PFSK-1 (cell line): ENCODE measurements around the gene COL25A1.

Experiments used
- FOXP2 ChIP-seq: optimal IDR thresholded peaks from 2 replicates; pipeline ENCODE3; 2011; ENCODE audit warnings: borderline replicate concordance, control low read depth, inconsistent platforms; ENCODE audit not compliant: insufficient read depth; ENCODE audit errors: extremely low read length, extremely low read depth
- POLR2AphosphoS5 ChIP-seq: IDR thresholded peaks from 2 replicates; pipeline ENCODE4 v1.6.1; 2012; ENCODE audit warnings: low read depth, mild to moderate bottlenecking, control low read depth, low read length, moderate library complexity
- REST ChIP-seq, 2 experiments: IDR thresholded peaks; 2 replicates each; pipeline versions ENCODE4 v1.6.1 to v1.8.0; 2011 to 2012; ENCODE audit warnings: low read depth in 2 of 2, low read length in 2 of 2, control low read depth in 1 of 2, inconsistent platforms in 1 of 2, mild to moderate bottlenecking in 1 of 2, moderate library complexity in 1 of 2; ENCODE audit not compliant: insufficient read depth in 1 of 2
- SIN3A ChIP-seq: IDR thresholded peaks from 2 replicates; pipeline ENCODE4 v1.6.1; 2012; ENCODE audit warnings: mild to moderate bottlenecking, low read length, moderate library complexity, borderline replicate concordance; ENCODE audit not compliant: insufficient read depth
- TAF1 ChIP-seq: IDR thresholded peaks from 2 replicates; pipeline ENCODE4 v1.6.1; 2012; ENCODE audit warnings: low read length, control low read depth, borderline replicate concordance; ENCODE audit not compliant: insufficient read depth

Gene COL25A1

GRCh38 chr4:108965472-108966076 is 336.9 kb downstream of the COL25A1 start:
- TF ChIP-seq FOXP2 = no peak
- TF ChIP-seq POLR2AphosphoS5 = no peak
- TF ChIP-seq REST (IDR thresholded peaks at IDR 0.05; ENCODE audit: insufficient read depth in 1 of 2, low read depth in 2 of 2, low read length in 2 of 2) = no peak
- TF ChIP-seq SIN3A = no peak
- no peak for TF ChIP-seq TAF1

- TF ChIP-seq FOXP2 (no peak), SIN3A (no peak), REST (IDR thresholded peaks at IDR 0.05; ENCODE audit: insufficient read depth in 1 of 2, low read depth in 2 of 2, low read length in 2 of 2) (no peak), TAF1 (no peak), POLR2AphosphoS5 (no peak)
These were observed 337.4 kb downstream of the COL25A1 start for GRCh38 chr4:108965016-108965415.

GRCh38 chr4:108963910-108964309 is 338.5 kb downstream of the COL25A1 start:
- TF ChIP-seq POLR2AphosphoS5 (no peak), SIN3A (no peak), REST (IDR thresholded peaks at IDR 0.05; ENCODE audit: insufficient read depth in 1 of 2, low read depth in 2 of 2, low read length in 2 of 2) (no peak), FOXP2 (no peak), TAF1 (no peak)

GRCh38 chr4:108959491-108959890 is 343.0 kb downstream of the COL25A1 start:
- TF ChIP-seq SIN3A (no peak), TAF1 (no peak), FOXP2 (no peak), POLR2AphosphoS5 (no peak), REST (IDR thresholded peaks at IDR 0.05; ENCODE audit: insufficient read depth in 1 of 2, low read depth in 2 of 2, low read length in 2 of 2) (no peak)
